HepG2 (cell line): ENCODE data around the gene LAPTM4A. TPM values are rescaled to one million over a fixed set of nuclear protein-coding genes. Genes with fewer than 3 reads are reported as not detected.

Experiments used
- EP300 ChIP-seq, 3 experiments: sonication (generic) in 1 of 3; formaldehyde crosslinking in 1 of 3; IDR thresholded peaks; 2 replicates each; pipeline versions ENCODE4 v1.5.1 to v1.6.1; 2011 to 2020; ENCODE audit warnings: low read depth in 2 of 3, low read length in 2 of 3, borderline replicate concordance in 1 of 3, improper control_type of control experiment in 1 of 3, mild to moderate bottlenecking in 1 of 3, missing genetic modification reagents in 1 of 3, moderate library complexity in 1 of 3
- FOXP1 ChIP-seq, 2 experiments: fragments of 450-650 bp in 1 of 2; IDR thresholded peaks; 2 replicates each; pipeline ENCODE4 v1.6.1; 2017 to 2018; ENCODE audit warnings: antibody characterized with exemption in 1 of 2
- HIVEP1 ChIP-seq: sonication (generic); formaldehyde crosslinking; IDR thresholded peaks from 2 replicates; pipeline ENCODE4 v1.4.0; 2020; ENCODE audit warnings: mild to moderate bottlenecking, missing genetic modification reagents
- MAFG ChIP-seq: sonication (generic); formaldehyde crosslinking; IDR thresholded peaks from 2 replicates; pipeline ENCODE4 v1.5.1; 2020; ENCODE audit warnings: mild to moderate bottlenecking, missing genetic modification reagents
- NFKB2 ChIP-seq: sonication (generic); formaldehyde crosslinking; IDR thresholded peaks from 2 replicates; pipeline ENCODE4 v1.4.0; 2020; ENCODE audit warnings: missing genetic modification reagents, borderline replicate concordance
- SATB2 ChIP-seq: sonication (generic); formaldehyde crosslinking; IDR thresholded peaks from 2 replicates; pipeline ENCODE4 v1.5.0; 2020; ENCODE audit warnings: missing genetic modification reagents
- SIN3B ChIP-seq: fragments of 150-350 bp; IDR thresholded peaks from 2 replicates; pipeline ENCODE4 v1.6.1; 2014; ENCODE audit warnings: low read length
- SPEN ChIP-seq: sonication (generic); formaldehyde crosslinking; IDR thresholded peaks from 2 replicates; pipeline ENCODE4 v1.5.1; 2020; ENCODE audit warnings: low read depth, mild to moderate bottlenecking, missing genetic modification reagents
- TBX3 ChIP-seq: fragments of 450-650 bp; IDR thresholded peaks from 2 replicates; pipeline ENCODE4 v1.6.1; 2017; ENCODE audit warnings: antibody characterized with exemption, mild to moderate bottlenecking, inconsistent platforms, borderline replicate concordance
- YEATS4 ChIP-seq: sonication (generic); formaldehyde crosslinking; IDR thresholded peaks from 2 replicates; pipeline ENCODE4 v1.4.0; 2020; ENCODE audit warnings: missing genetic modification reagents, borderline replicate concordance
- ZBTB21 ChIP-seq: sonication (generic); formaldehyde crosslinking; IDR thresholded peaks from 2 replicates; pipeline ENCODE4 v1.4.0; 2020; ENCODE audit warnings: missing genetic modification reagents
- ZFP36L1 ChIP-seq: sonication (generic); formaldehyde crosslinking; IDR thresholded peaks from 2 replicates; pipeline ENCODE4 v1.8.0; 2022; ENCODE audit warnings: mild to moderate bottlenecking, missing genetic modification reagents, moderate library complexity
- ZFX ChIP-seq: sonication (generic); formaldehyde crosslinking; IDR thresholded peaks from 2 replicates; pipeline ENCODE4 v1.4.0; 2020; ENCODE audit warnings: mild to moderate bottlenecking, low read depth, missing genetic modification reagents, moderate library complexity
- ZMYM2 ChIP-seq: sonication (generic); formaldehyde crosslinking; IDR thresholded peaks from 2 replicates; pipeline ENCODE4 v1.8.0; 2022; ENCODE audit warnings: mild to moderate bottlenecking, missing genetic modification reagents
- ZNF136 ChIP-seq: sonication (generic); formaldehyde crosslinking; IDR thresholded peaks from 2 replicates; pipeline ENCODE4 v1.8.1; 2022; ENCODE audit warnings: low read depth, mild to moderate bottlenecking, moderate library complexity, missing genetic modification reagents
- ZNF256 ChIP-seq: sonication (generic); formaldehyde crosslinking; conservative IDR thresholded peaks from 2 replicates; pipeline ENCODE4 v1.4.0; 2020; ENCODE audit warnings: missing genetic modification reagents
- ZNF501 ChIP-seq: sonication (generic); formaldehyde crosslinking; IDR thresholded peaks from 2 replicates; pipeline ENCODE4 v1.5.1; 2020; ENCODE audit warnings: mild to moderate bottlenecking, moderate library complexity, missing genetic modification reagents
- ZNF652 ChIP-seq: IDR thresholded peaks from 2 replicates; pipeline ENCODE4 v1.6.1; 2016; ENCODE audit warnings: low read depth, borderline replicate concordance
- ZNF713 ChIP-seq: sonication (generic); formaldehyde crosslinking; IDR thresholded peaks from 2 replicates; pipeline ENCODE4 v1.4.0; 2020; ENCODE audit warnings: mild to moderate bottlenecking, missing genetic modification reagents
- ZNF768 ChIP-seq: sonication (generic); formaldehyde crosslinking; IDR thresholded peaks from 2 replicates; pipeline ENCODE4 v1.4.0; 2020; ENCODE audit warnings: missing genetic modification reagents
- ZSCAN20 ChIP-seq: sonication (generic); formaldehyde crosslinking; IDR thresholded peaks from 2 replicates; pipeline ENCODE4 v1.4.0; 2020; ENCODE audit warnings: missing genetic modification reagents, mild to moderate bottlenecking, borderline replicate concordance
- polyA plus RNA-seq, 8 experiments: library from polyadenylated mRNA; depleted of rRNA in 3 of 8; stranded (reverse) in 7 of 8; unstranded in 1 of 8; fragments of >200 nt; fragmentation: Illumina TruSeq in 4 of 8; extraction: Trizol in 4 of 8; gene quantifications; 2 replicates each; pipeline versions ENCODE4 v1.2.1 to v1.2.3, GENCODE V29; 2011 to 2016; ENCODE audit warnings: low read depth in 4 of 8, missing spikeins in 1 of 8, mixed read lengths in 1 of 8; ENCODE audit not compliant: insufficient read depth in 1 of 8
- total RNA-seq, 5 experiments: library from RNA; depleted of rRNA; stranded (reverse); fragments of >200 nt; fragmentation: Illumina TruSeq; extraction: Trizol; gene quantifications; 2 replicates each; pipeline ENCODE4 v1.2.3, GENCODE V29; 2016; ENCODE audit warnings: low read depth in 1 of 5
- TF ChIP-seq, protein P1 (sequence below): sonication (generic); formaldehyde crosslinking; IDR thresholded peaks from 2 replicates; pipeline ENCODE4 v1.4.0; 2020; ENCODE audit warnings: mild to moderate bottlenecking, missing genetic modification reagents

The LAPTM4A gene
- total and polyA plus RNA-seq, 2 of the 13 experiments (the other 11 are each of a cell fraction or from before 2014, with no cell fraction given), result 116 to 558 TPM

- no peak for TF ChIP-seq ZNF136 (CRISPR knock-in tag)
- TF ChIP-seq ZNF768 (CRISPR knock-in tag), result no peak; the same call in none of the 2 replicates
- TF ChIP-seq ZNF501 (CRISPR knock-in tag), result peak; percentile 70
- TF ChIP-seq ZMYM2 (CRISPR knock-in tag), result no peak
- TF ChIP-seq TBX3, result no peak
- no peak for TF ChIP-seq SIN3B
- peak; percentile 79 for TF ChIP-seq ZFX
- TF ChIP-seq ZSCAN20, result 0 out of 2 replicates have a peak, but pooled peaks have one; percentile 14
- TF ChIP-seq ZNF652 (CRISPR knock-in tag), result no peak
- no peak for TF ChIP-seq ZNF256
- TF ChIP-seq YEATS4 (CRISPR knock-in tag), result peak; percentile 63; the same call in 1 of the 2 replicates
- no peak for TF ChIP-seq EP300 (IDR thresholded peaks at IDR 0.05; ENCODE audit: low read depth in 2 of 2, low read length in 2 of 2)
- no peak for TF ChIP-seq EP300 (CRISPR knock-in tag; IDR thresholded peaks at IDR 0.05; ENCODE audit: borderline replicate concordance)
- 0 out of 2 replicates have a peak, but pooled peaks have one; percentile 47 for TF ChIP-seq SATB2 (CRISPR knock-in tag)
- TF ChIP-seq SPEN (CRISPR knock-in tag), result peak; percentile 51
- no peak for TF ChIP-seq ZFP36L1 (CRISPR knock-in tag)
- no peak for TF ChIP-seq NFKB2
- TF ChIP-seq HIVEP1 (CRISPR knock-in tag), result no peak
- no peak for TF ChIP-seq MAFG (CRISPR knock-in tag)
- no peak for TF ChIP-seq ZBTB21 (CRISPR knock-in tag)
- no peak for TF ChIP-seq ZNF713 (CRISPR knock-in tag)
- no peak for TF ChIP-seq FOXP1 (IDR thresholded peaks at IDR 0.05)
- no peak for TF ChIP-seq FOXP1 (CRISPR knock-in tag; IDR thresholded peaks at IDR 0.05)
- TF ChIP-seq, protein P1, sequence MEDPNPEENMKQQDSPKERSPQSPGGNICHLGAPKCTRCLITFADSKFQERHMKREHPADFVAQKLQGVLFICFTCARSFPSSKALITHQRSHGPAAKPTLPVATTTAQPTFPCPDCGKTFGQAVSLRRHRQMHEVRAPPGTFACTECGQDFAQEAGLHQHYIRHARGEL (CRISPR knock-in tag), result no peak
Observed at GRCh38 chr2:20012282-20013125, 38.9 kb downstream of the LAPTM4A start, which contains the start of gene MATN3 (continued).
